B cell (primary cell): ENCODE data around the gene RSU1. TPM values are rescaled to one million over a fixed set of nuclear protein-coding genes. Genes with fewer than 3 reads are reported as not detected.

Source experiments
- ATAC-seq: fragments of 200-7000 bp; cut with Tn5 transposase; one replicate; pipeline ENCODE4 v1.10.0; 2021; ENCODE audit warnings: low read depth, mild to moderate bottlenecking, moderate number of reproducible peaks, moderate library complexity
- CTCF ChIA-PET: fragments of 350-600 bp; sonication (Branson Sonifier 250); formaldehyde crosslinking; loops from one replicate; lab custom pipeline; 2021; ENCODE audit warnings: antibody characterized with exemption, inconsistent platforms; lab: Charles Lee
- POLR2A ChIA-PET: fragments of 350-600 bp; sonication (Branson Sonifier 250); formaldehyde crosslinking; loops from one replicate; lab custom pipeline; 2021; ENCODE audit warnings: antibody characterized with exemption; lab: Charles Lee
- DNase-seq: peaks from one replicate; pipeline ENCODE4 v3.0.0; 2013
- H2AFZ ChIP-seq: 2 replicates; pipeline ENCODE4 v1.6.1; 2012; ENCODE audit warnings: mild to moderate bottlenecking, low read depth, low read length; ENCODE audit not compliant: insufficient read depth, poor library complexity, severe bottlenecking
- H3K27ac ChIP-seq, 2 donors: 1 replicate in 1 of 2; 2 replicates in 1 of 2; pipeline ENCODE4 v1.5.1; 2012 to 2013; ENCODE audit warnings: low read length in 2 of 2, mild to moderate bottlenecking in 2 of 2, moderate library complexity in 1 of 2
- H3K27me3 ChIP-seq, 4 experiments: fragments of 200-600 bp in 1 of 4; sonication (generic) in 1 of 4; replicated peaks in 1 of 4; 1 replicate in 2 of 4; 2 replicates in 2 of 4; pipeline versions ENCODE4 v1.6.1 to v1.7.0; 2013 to 2016; ENCODE audit warnings: low read length in 3 of 4, mild to moderate bottlenecking in 2 of 4, mixed read lengths in 1 of 4, moderate library complexity in 1 of 4; ENCODE audit not compliant: insufficient read depth in 4 of 4, control insufficient read depth in 3 of 4; ENCODE audit errors: control extremely low read depth in 1 of 4
- H3K36me3 ChIP-seq, 2 experiments: replicated peaks in 1 of 2; 1 replicate in 1 of 2; 2 replicates in 1 of 2; pipeline versions ENCODE4 v1.6.1 to v1.7.1; 2013; ENCODE audit warnings: low read length in 1 of 2; ENCODE audit not compliant: insufficient read depth in 2 of 2, control insufficient read depth in 1 of 2; ENCODE audit errors: control extremely low read depth in 1 of 2, extremely low read depth in 1 of 2
- H3K4me1 ChIP-seq, 2 donors: fragments of 200-600 bp in 1 of 2; sonication (generic) in 1 of 2; 1 replicate in 1 of 2; 2 replicates in 1 of 2; pipeline versions ENCODE4 v1.5.1 to v1.6.1; 2013 to 2017; ENCODE audit warnings: low read length in 2 of 2; ENCODE audit not compliant: control insufficient read depth in 2 of 2, insufficient read depth in 2 of 2
- H3K4me2 ChIP-seq: replicated peaks from 2 replicates; pipeline ENCODE3; 2012; ENCODE audit warnings: mild to moderate bottlenecking, low read depth, low read length; ENCODE audit not compliant: poor library complexity, severe bottlenecking
- H3K4me3 ChIP-seq, 5 experiments: fragments of 200-600 bp in 1 of 5; sonication (generic) in 1 of 5; 1 replicate in 3 of 5; 2 replicates in 2 of 5; pipeline versions ENCODE4 v1.5.1 to v1.7.0; 2011 to 2016; ENCODE audit warnings: low read length in 4 of 5, mild to moderate bottlenecking in 4 of 5, low read depth in 2 of 5, control low read depth in 1 of 5, moderate library complexity in 1 of 5; ENCODE audit not compliant: insufficient read depth in 1 of 5; ENCODE audit errors: control extremely low read depth in 1 of 5, extremely low read depth in 1 of 5
- H3K79me2 ChIP-seq: fragments of 200-600 bp; sonication (generic); one replicate; pipeline ENCODE4 v1.6.0; 2016; ENCODE audit warnings: low read length; ENCODE audit not compliant: control insufficient read depth, insufficient read depth
- H3K9ac ChIP-seq: fragments of 200-600 bp; sonication (generic); 2 replicates; pipeline ENCODE4 v1.6.1; 2017; ENCODE audit warnings: mild to moderate bottlenecking, low read length, moderate library complexity
- H3K9me3 ChIP-seq, 3 donors: one replicate each; pipeline versions ENCODE4 v1.6.1 to v1.7.1; 2013; ENCODE audit warnings: low read length in 2 of 3; ENCODE audit not compliant: control insufficient read depth in 2 of 3, insufficient read depth in 1 of 3; ENCODE audit errors: control extremely low read depth in 1 of 3
- H4K20me1 ChIP-seq: 2 replicates; pipeline ENCODE4 v1.6.0; 2012; ENCODE audit warnings: mild to moderate bottlenecking, low read length; ENCODE audit not compliant: insufficient read depth, control insufficient read depth, poor library complexity, severe bottlenecking
- H3K27ac Mint-ChIP-seq: one replicate; pipeline ENCODE4 v1.8.0; 2021; ENCODE audit warnings: mixed read lengths
- H3K27me3 Mint-ChIP-seq: one replicate; pipeline ENCODE4 v1.8.0; 2021; ENCODE audit warnings: mixed read lengths
- H3K4me1 Mint-ChIP-seq: one replicate; pipeline ENCODE4 v1.8.0; 2021; ENCODE audit warnings: mixed read lengths
- H3K4me3 Mint-ChIP-seq: one replicate; pipeline ENCODE4 v1.8.0; 2021; ENCODE audit warnings: mixed read lengths
- H3K9me3 Mint-ChIP-seq: one replicate; pipeline ENCODE4 v1.8.0; 2022; ENCODE audit warnings: mixed read lengths; ENCODE audit not compliant: insufficient read depth
- CTCF ChIP-seq: fragments of 200-600 bp; IDR thresholded peaks from one replicate; pipeline ENCODE4 v1.8.0; 2022; ENCODE audit warnings: antibody characterized with exemption, mild to moderate bottlenecking
- EZH2 ChIP-seq: IDR thresholded peaks from 2 replicates; pipeline ENCODE4 v1.6.1; 2012; ENCODE audit warnings: borderline replicate concordance, low read depth, mild to moderate bottlenecking, moderate library complexity, low read length; ENCODE audit not compliant: insufficient read depth, poor library complexity, severe bottlenecking
- WGBS: methylation state at CpG from one replicate; pipeline ENCODE4 v1.1.5; 2013; ENCODE audit warnings: missing lambda C conversion rate; ENCODE audit not compliant: insufficient coverage; 5-methylcytosine and 5-hydroxymethylcytosine counted together
- intact Hi-C: fragments of 100-400 bp; cut with micrococcal nuclease; formaldehyde crosslinking; loops from one replicate; pipeline ENCODE4 v1.10.0; 2022
- polyA plus RNA-seq: library from polyadenylated mRNA; depleted of rRNA; stranded (reverse); fragments of >200 nt; gene quantifications from 2 replicates; pipeline ENCODE4 v1.2.3, GENCODE V29; 2012
- total RNA-seq, 2 donors: library from RNA; stranded (reverse); fragments of 120-200 nt in 1 of 2; gene quantifications; 1 replicate in 1 of 2; 2 replicates in 1 of 2; pipeline versions ENCODE4 v1.2.3 to v1.2.4, GENCODE V29; 2013 to 2022

RSU1 gene
- total and polyA plus RNA-seq, 2 donors (not counting 1 experiment from before 2014, with no cell fraction given): 33.4 to 41.1 TPM

DNA sequence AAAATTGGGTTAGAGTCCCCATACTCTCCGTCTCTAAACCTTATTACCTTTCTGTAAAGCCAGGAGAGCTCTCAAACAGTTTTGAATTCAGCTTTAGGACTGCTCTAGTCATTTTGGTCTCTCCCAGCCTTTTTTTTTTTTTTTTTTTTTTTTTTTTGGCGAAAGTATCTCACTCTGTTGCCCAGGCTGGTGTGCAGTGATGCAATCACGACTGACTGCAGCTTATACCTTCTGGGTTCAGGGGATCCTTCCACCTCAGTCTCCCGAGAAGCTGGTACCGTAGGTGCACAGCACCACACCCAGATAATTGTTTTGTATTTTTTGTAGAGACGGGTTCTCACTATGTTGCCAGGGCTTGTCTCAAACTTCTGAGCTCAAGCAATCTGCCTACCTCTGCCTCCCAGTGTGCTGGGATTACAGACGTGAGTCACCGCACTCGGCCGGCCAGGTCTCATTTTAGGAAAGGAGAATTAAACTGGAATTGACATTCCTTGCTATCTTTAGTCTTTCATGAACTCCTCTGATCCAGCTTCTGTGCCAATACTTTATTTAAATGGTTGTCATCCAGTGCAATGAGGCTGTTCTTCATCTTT, 31.4 kb upstream of the RSU1 start:
- Histone ChIP-seq H2AFZ (no peak overlapping the region), H3K27me3 (no peaks in the 10 kb centered on the region), H3K4me2 (no peak overlapping the region), H3K9me3 (no peaks in the 10 kb centered on the region), H3K36me3 (no peaks in the 10 kb centered on the region), H3K4me3 (no peak overlapping the region), H3K4me1 (no peaks in the 10 kb centered on the region), H3K27ac (no peak overlapping the region), H3K79me2 (no peaks in the 10 kb centered on the region), H3K9ac (no peak overlapping the region), H4K20me1 (no peaks in the 10 kb centered on the region)
- Mint-ChIP-seq H3K27me3 (peaks cover 3% of the 10 kb centered on the region), H3K4me3 (no peak overlapping the region), H3K27ac (no peak overlapping the region), H3K4me1 (no peaks in the 10 kb centered on the region), H3K9me3 (no peaks in the 10 kb centered on the region)
- intact Hi-C loops: no loop called here
- ATAC-seq: no peak
- POLR2A ChIA-PET: interaction anchor here (0.7 kb wide), 1 partner anchor 10 kb away, joined by 7 read pairs; no protein-coding TSS in a partner anchor
- CTCF ChIA-PET: interaction anchor here (2.4 kb wide), 1 partner anchor 408 kb away, joined by 15 read pairs; no protein-coding TSS in a partner anchor
- no peak for TF ChIP-seq EZH2
- no peak for TF ChIP-seq CTCF
- 100% methylated on average over 1 of the region's 10 CpGs for WGBS
- DNase-seq: no peak

GRCh38 chr10:16847644-16848043, 30.4 kb upstream of the RSU1 start:
- Histone ChIP-seq H3K27me3 (no peaks in the 10 kb centered on the region), H3K27ac (no peak overlapping the region), H2AFZ (no peak overlapping the region), H3K9ac (no peak overlapping the region), H3K4me1 (no peaks in the 10 kb centered on the region), H3K9me3 (no peaks in the 10 kb centered on the region), H3K4me3 (no peak overlapping the region), H3K4me2 (no peak overlapping the region), H3K79me2 (no peaks in the 10 kb centered on the region), H4K20me1 (no peaks in the 10 kb centered on the region), H3K36me3 (no peaks in the 10 kb centered on the region)
- 100% methylated on average over 1 of the region's 6 CpGs for WGBS
- H3K27ac Mint-ChIP-seq: no peak overlapping the region
- intact Hi-C loops: no loop called here
- H3K4me3 Mint-ChIP-seq: no peak overlapping the region
- DNase-seq (no peak), ATAC-seq (no peak)
- H3K27me3 Mint-ChIP-seq: peaks cover 3% of the 10 kb centered on the region
- H3K4me1 Mint-ChIP-seq: no peaks in the 10 kb centered on the region
- no peaks in the 10 kb centered on the region for H3K9me3 Mint-ChIP-seq
- TF ChIP-seq CTCF: no peak
- TF ChIP-seq EZH2: no peak
- POLR2A ChIA-PET: no interaction called here
- CTCF ChIA-PET: interaction anchor here (0.8 to 1.1 kb wide), 3 partner anchors 353 to 409 kb away, joined by 3 to 6 read pairs (median 4); no protein-coding TSS in a partner anchor
